GM12878 (cell line): ENCODE results near the gene ZNF407. TPM values are rescaled to one million over a fixed set of nuclear protein-coding genes. Genes with fewer than 3 reads are reported as not detected.

Experiments
- CBX3 ChIP-seq: fragments of 200-600 bp; sonication (generic); IDR thresholded peaks from 2 replicates; pipeline ENCODE4 v1.6.1; 2016; ENCODE audit warnings: low read depth, borderline replicate concordance
- CEBPB ChIP-seq, 2 experiments: fragments of 150-350 bp in 1 of 2; IDR thresholded peaks; 2 replicates each; pipeline ENCODE4 v1.6.1; 2012 to 2014; ENCODE audit warnings: low read depth in 2 of 2, low read length in 2 of 2, borderline replicate concordance in 1 of 2, inconsistent platforms in 1 of 2
- E2F4 ChIP-seq: IDR thresholded peaks from 2 replicates; pipeline ENCODE4 v1.6.1; 2012; ENCODE audit warnings: low read depth, low read length, improper control_type of control experiment
- FOXK2 ChIP-seq: fragments of 450-650 bp; IDR thresholded peaks from 2 replicates; pipeline ENCODE4 v1.6.1; 2017; ENCODE audit warnings: mild to moderate bottlenecking, moderate library complexity
- HDGF ChIP-seq: fragments of 450-650 bp; IDR thresholded peaks from 2 replicates; pipeline ENCODE4 v1.6.1; 2016; ENCODE audit warnings: antibody characterized with exemption
- IKZF1 ChIP-seq: fragments of 450-650 bp; conservative IDR thresholded peaks from 2 replicates; pipeline ENCODE4 v1.6.1; 2017; ENCODE audit warnings: antibody characterized with exemption, mild to moderate bottlenecking
- JUND ChIP-seq: IDR thresholded peaks from 2 replicates; pipeline ENCODE4 v1.6.1; 2012; ENCODE audit warnings: low read depth, mild to moderate bottlenecking, low read length, improper control_type of control experiment, moderate library complexity
- PKNOX1 ChIP-seq: fragments of 450-650 bp; IDR thresholded peaks from 2 replicates; pipeline ENCODE4 v1.6.1; 2016; ENCODE audit warnings: mild to moderate bottlenecking
- RELB ChIP-seq: fragments of 450-650 bp; IDR thresholded peaks from 2 replicates; pipeline ENCODE4 v1.6.1; 2017; ENCODE audit warnings: low read depth, mild to moderate bottlenecking, moderate library complexity
- REST ChIP-seq: IDR thresholded peaks from 2 replicates; pipeline ENCODE4 v1.6.1; 2012; ENCODE audit warnings: mild to moderate bottlenecking, low read depth, low read length
- TCF3 ChIP-seq: IDR thresholded peaks from 2 replicates; pipeline ENCODE4 v1.6.1; 2012; ENCODE audit warnings: low read depth, mild to moderate bottlenecking, low read length, borderline replicate concordance; ENCODE audit not compliant: insufficient read depth
- polyA plus RNA-seq, 11 experiments: library from polyadenylated mRNA; depleted of rRNA in 4 of 11; unstranded in 6 of 11; stranded (reverse) in 5 of 11; fragments of >200 nt; fragmentation: Nextera tagmentation in 4 of 11; fragmentation: Illumina TruSeq in 1 of 11; extraction: Ambion mirVana in 4 of 11; extraction: Trizol in 1 of 11; gene quantifications; 1 replicate in 1 of 11; 2 replicates in 10 of 11; pipeline versions ENCODE4 v1.2.1 to v1.2.3, GENCODE V29; 2011 to 2016; ENCODE audit warnings: inconsistent platforms in 2 of 11, missing spikeins in 2 of 11, low read depth in 1 of 11
- total RNA-seq, 4 experiments: library from RNA; depleted of rRNA in 3 of 4; stranded (reverse); fragments of >200 nt in 3 of 4; fragmentation: Illumina TruSeq in 1 of 4; extraction: Trizol in 1 of 4; gene quantifications; 2 replicates each; pipeline versions ENCODE4 v1.2.1 to v1.2.3, GENCODE V29; 2013 to 2021

Gene ZNF407
- total and polyA plus RNA-seq, 10 of the 15 experiments (the other 5 are each of a cell fraction or from before 2014, with no cell fraction given), result 0.69 to 11.6 (median 5.3) TPM

GRCh38 chr18:75060185-75060584 is 462.5 kb downstream of the ZNF407 start (continued):
- no peak for TF ChIP-seq E2F4
- no peak for TF ChIP-seq RELB
- no peak for TF ChIP-seq JUND
- no peak for TF ChIP-seq HDGF
- no peak for TF ChIP-seq CBX3
- no peak for TF ChIP-seq REST
- no peak for TF ChIP-seq FOXK2
- no peak for TF ChIP-seq TCF3
- TF ChIP-seq IKZF1, result no peak
- TF ChIP-seq PKNOX1, result no peak
- TF ChIP-seq CEBPB (IDR thresholded peaks at IDR 0.05; ENCODE audit: borderline replicate concordance in 1 of 2, low read depth in 2 of 2, low read length in 2 of 2), result no peak
